Gastrocnemius medialis (tissue), 4 donors: ENCODE results near the gene CA14.

Experiments
- CTCF ChIP-seq, 5 experiments: fragments of 450-650 bp in 3 of 5; fragments of 200-600 bp in 2 of 5; sonication (generic) in 2 of 5; IDR thresholded peaks in 4 of 5; conservative IDR thresholded peaks in 1 of 5; 1 replicate in 4 of 5; 2 replicates in 1 of 5; pipeline ENCODE4 v1.5.1; 2016 to 2019; ENCODE audit warnings: antibody characterized with exemption in 5 of 5, mild to moderate bottlenecking in 3 of 5, moderate library complexity in 3 of 5
- POLR2A ChIP-seq, 2 donors: fragments of 450-650 bp; IDR thresholded peaks; one replicate each; pipeline ENCODE4 v1.6.1; 2017; ENCODE audit warnings: antibody characterized with exemption in 2 of 2, mild to moderate bottlenecking in 2 of 2, moderate library complexity in 2 of 2

GRCh38 chr1:150288822-150289221 is 31.2 kb downstream of the CA14 start:
- no peak for TF ChIP-seq CTCF (IDR thresholded peaks at IDR 0.05 in 4 of 5, conservative IDR thresholded peaks at IDR 0.05 in 1 of 5)
- TF ChIP-seq POLR2A (IDR thresholded peaks at IDR 0.05): no peak
